Nephron progenitor cell (in vitro differentiated cells): ENCODE measurements around the gene TPMT.

Source experiments
- DNase-seq: peaks from one replicate; pipeline ENCODE4 v3.0.0; 2021
- H3K27ac Mint-ChIP-seq: 2 replicates; pipeline ENCODE4 v1.8.0; 2021; ENCODE audit warnings: mild to moderate bottlenecking, moderate library complexity, mixed read lengths
- H3K27me3 Mint-ChIP-seq: 2 replicates; pipeline ENCODE4 v1.8.0; 2021; ENCODE audit warnings: mild to moderate bottlenecking, low read depth, mixed read lengths; ENCODE audit not compliant: poor library complexity
- H3K36me3 Mint-ChIP-seq: 2 replicates; pipeline ENCODE4 v1.8.0; 2021; ENCODE audit warnings: low read depth, mixed read lengths
- H3K4me1 Mint-ChIP-seq: 2 replicates; pipeline ENCODE4 v1.8.0; 2021; ENCODE audit warnings: mixed read lengths
- H3K4me3 Mint-ChIP-seq: 2 replicates; pipeline ENCODE4 v1.8.0; 2021; ENCODE audit warnings: mild to moderate bottlenecking, moderate library complexity, mixed read lengths
- H3K9me3 Mint-ChIP-seq: 2 replicates; pipeline ENCODE4 v1.8.0; 2021; ENCODE audit warnings: mild to moderate bottlenecking, moderate library complexity, mixed read lengths
- CTCF ChIP-seq: fragments of 200-600 bp; sonication (generic); IDR thresholded peaks from 2 replicates; pipeline ENCODE4 v1.5.0; 2021; ENCODE audit warnings: antibody characterized with exemption

Gene TPMT

GRCh38 chr6:18186033-18186432 lies 31.2 kb upstream of the TPMT start:
- H3K9me3 Mint-ChIP-seq: no peaks in the 10 kb centered on the region
- H3K4me1 Mint-ChIP-seq: peaks cover 35% of the 10 kb centered on the region
- H3K36me3 Mint-ChIP-seq: peaks cover 25% of the 10 kb centered on the region
- no peak for DNase-seq
- no peak for TF ChIP-seq CTCF
- H3K4me3 Mint-ChIP-seq: no peak overlapping the region
- peaks cover 7% of the 10 kb centered on the region for H3K27me3 Mint-ChIP-seq
- peak overlapping the region; percentile 98 for H3K27ac Mint-ChIP-seq

GRCh38 chr6:18185624-18186023 lies 30.7 kb upstream of the TPMT start:
- no peak overlapping the region for H3K4me3 Mint-ChIP-seq
- peaks cover 7% of the 10 kb centered on the region for H3K27me3 Mint-ChIP-seq
- H3K4me1 Mint-ChIP-seq: peaks cover 35% of the 10 kb centered on the region
- H3K36me3 Mint-ChIP-seq: peaks cover 26% of the 10 kb centered on the region
- DNase-seq: no peak
- peak overlapping the region; percentile 98 for H3K27ac Mint-ChIP-seq
- no peak for TF ChIP-seq CTCF
- no peaks in the 10 kb centered on the region for H3K9me3 Mint-ChIP-seq

- Mint-ChIP-seq H3K27ac (no peak overlapping the region), H3K4me3 (no peak overlapping the region), H3K36me3 (peaks cover 37% of the 10 kb centered on the region), H3K9me3 (peaks cover under 1% of the 10 kb centered on the region), H3K27me3 (peaks cover 7% of the 10 kb centered on the region), H3K4me1 (peaks cover 35% of the 10 kb centered on the region)
- DNase-seq: no peak
- TF ChIP-seq CTCF: no peak
Observed at GRCh38 chr6:18183766-18184165, 28.9 kb upstream of the TPMT start.

- Mint-ChIP-seq H3K4me3 (no peak overlapping the region), H3K9me3 (peaks cover 4% of the 10 kb centered on the region), H3K4me1 (peaks cover 32% of the 10 kb centered on the region), H3K27me3 (peaks cover 7% of the 10 kb centered on the region), H3K27ac (no peak overlapping the region), H3K36me3 (peaks cover 41% of the 10 kb centered on the region)
- DNase-seq: no peak
- no peak for TF ChIP-seq CTCF
Observed at GRCh38 chr6:18182568-18182967, 27.7 kb upstream of the TPMT start.

GRCh38 chr6:18179770-18180356 lies 25.0 kb upstream of the TPMT start:
- peaks cover 4% of the 10 kb centered on the region for H3K27me3 Mint-ChIP-seq
- no peak for TF ChIP-seq CTCF
- peak overlapping the region; percentile 26 for H3K27ac Mint-ChIP-seq
- peaks cover 25% of the 10 kb centered on the region for H3K9me3 Mint-ChIP-seq
- H3K4me1 Mint-ChIP-seq: peaks cover 6% of the 10 kb centered on the region
- DNase-seq: no peak
- peaks cover 68% of the 10 kb centered on the region for H3K36me3 Mint-ChIP-seq
- no peak overlapping the region for H3K4me3 Mint-ChIP-seq

- Mint-ChIP-seq H3K27ac (peak overlapping the region; percentile 11), H3K4me3 (no peak overlapping the region), H3K36me3 (peaks cover 74% of the 10 kb centered on the region), H3K9me3 (peaks cover 27% of the 10 kb centered on the region), H3K27me3 (no peaks in the 10 kb centered on the region), H3K4me1 (peaks cover 5% of the 10 kb centered on the region)
- TF ChIP-seq CTCF: no peak
- no peak for DNase-seq
Observed at GRCh38 chr6:18178960-18179615, 24.2 kb upstream of the TPMT start.
